Posterior vena cava (tissue), 2 donors: ENCODE results near the gene DCLRE1A. TPM values are rescaled to one million over a fixed set of nuclear protein-coding genes. Genes with fewer than 3 reads are reported as not detected.
"Not testable (repeated sequence)": the region's sequence is repeated elsewhere in the genome, so short reads cannot be mapped to it uniquely, and the experiment has no call there.

Source experiments
- DNase-seq: peaks from one replicate; pipeline ENCODE4 v3.0.0-alpha.2; 2020; ENCODE audit warnings: low spot score
- intact Hi-C, 2 donors: fragments of 100-400 bp; cut with DNase I; formaldehyde crosslinking; loops; one replicate each; pipeline versions ENCODE4 v1.14.1 to v1.14.2; 2022 to 2023
- total RNA-seq, 2 donors: library from RNA; stranded (reverse); fragmentation: NEBNext Ultra II Directional; extraction: Animal tissue kit (Norgen Biotek cat#: 25700); gene quantifications; one replicate each; pipeline ENCODE4 v1.2.1, GENCODE V29; 2021
- donor health status: DM: yes; HTN: yes; CAD: no.
- donor health status: DM: yes; HTN: yes; CAD: no.

Gene DCLRE1A
- total RNA-seq, 2 donors from 2014 or later = 5.0 to 5.5 TPM

GRCh38 chr10:113866551-113867394 lies 12.9 kb upstream of the DCLRE1A start:
- intact Hi-C loops = no loop called here
- no peak for DNase-seq

DNA sequence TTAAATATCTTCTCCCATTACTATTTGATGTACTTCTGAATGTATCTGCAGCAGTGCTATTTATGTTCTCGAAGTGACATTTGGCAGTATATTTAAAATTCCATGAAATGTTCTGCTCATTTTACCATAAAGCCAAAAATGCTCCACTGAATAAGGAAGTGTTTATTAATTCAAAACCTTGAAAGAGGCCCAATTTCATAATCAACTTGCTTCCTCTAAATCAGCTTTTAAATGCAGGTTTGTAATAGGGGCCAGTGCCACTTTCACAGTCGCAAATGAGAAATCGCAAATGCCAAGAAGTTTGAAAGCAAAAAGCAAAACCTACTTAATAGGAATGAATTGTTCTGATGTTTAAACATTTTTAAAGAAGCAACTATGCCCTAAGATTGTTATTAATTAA lies 12.0 kb upstream of the DCLRE1A start:
- DNase-seq = no peak
- intact Hi-C loops = no loop called here

DNA sequence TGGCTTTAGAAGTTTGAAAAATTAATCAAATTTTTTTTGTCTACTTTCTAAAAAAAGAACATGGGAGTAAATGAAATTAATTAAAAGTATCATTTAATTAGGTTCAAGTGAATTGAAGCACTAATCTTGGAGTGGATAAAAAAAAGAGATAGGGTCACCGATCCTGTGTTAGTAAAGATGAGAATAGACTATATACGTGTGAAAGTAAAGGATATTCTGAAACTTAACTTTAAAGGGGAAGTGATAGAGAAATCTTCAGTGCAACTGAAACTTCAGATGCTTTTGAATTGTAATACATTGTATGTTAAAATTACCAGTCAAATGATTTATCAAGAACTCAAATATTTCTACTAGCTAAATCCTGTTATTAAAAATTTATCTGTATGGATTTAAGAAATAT lies 5.4 kb upstream of the DCLRE1A start:
- intact Hi-C loops = no loop called here
- DNase-seq = no peak

- DNase-seq = no peak
- intact Hi-C loops = no loop called here
Measured at GRCh38 chr10:113858541-113858940, 4.7 kb upstream of the DCLRE1A start.

- intact Hi-C loops = no loop called here
- no peak for DNase-seq
Measured at GRCh38 chr10:113857210-113857609, 3.3 kb upstream of the DCLRE1A start.

DNA sequence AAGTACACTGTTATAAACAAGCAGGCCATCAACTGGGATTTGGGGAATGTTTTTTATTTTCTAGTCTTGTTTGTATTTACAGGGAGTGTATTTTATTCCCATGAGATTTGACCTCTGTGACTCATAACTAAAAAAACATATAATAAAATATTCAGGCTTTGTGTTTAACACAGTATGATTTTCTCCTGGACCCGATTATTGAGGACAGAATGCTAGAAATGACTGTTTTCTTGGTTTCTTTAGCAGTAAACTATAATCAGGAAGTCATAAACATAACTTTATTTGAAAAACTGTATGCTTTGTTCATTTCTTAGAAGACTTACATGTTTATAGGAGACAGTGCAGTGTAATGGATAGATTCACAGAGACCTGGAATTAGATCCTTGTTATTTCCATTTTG lies 2.7 kb upstream of the DCLRE1A start:
- DNase-seq = no peak
- intact Hi-C loops = no loop called here

GRCh38 chr10:113854761-113855588 lies 1.1 kb upstream of the DCLRE1A start:
- DNase-seq = peak; percentile 89
- intact Hi-C loops = no loop called here

DNA sequence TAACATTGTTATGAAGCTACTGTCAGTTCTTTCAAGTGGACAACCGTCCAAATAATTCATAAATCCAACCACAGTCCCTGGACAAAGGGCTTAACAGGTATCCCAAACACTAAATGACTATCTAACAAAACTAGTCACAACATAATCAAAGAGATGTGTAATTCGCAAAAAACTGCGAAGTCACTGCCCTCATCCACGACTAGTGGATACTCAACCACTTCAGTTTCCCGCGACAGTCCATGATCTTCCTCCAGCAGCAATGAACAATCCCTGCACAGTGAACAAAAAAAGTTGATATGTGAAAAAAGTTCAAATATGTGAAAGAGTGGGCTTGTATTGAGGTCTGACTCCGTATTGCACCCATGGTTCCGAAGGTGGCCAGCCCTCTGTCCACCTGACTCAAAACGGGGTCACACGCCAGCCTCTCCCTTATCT lies 287 bp downstream of the DCLRE1A start:
- DNase-seq = no peak
- intact Hi-C loops = no loop called here

DNA sequence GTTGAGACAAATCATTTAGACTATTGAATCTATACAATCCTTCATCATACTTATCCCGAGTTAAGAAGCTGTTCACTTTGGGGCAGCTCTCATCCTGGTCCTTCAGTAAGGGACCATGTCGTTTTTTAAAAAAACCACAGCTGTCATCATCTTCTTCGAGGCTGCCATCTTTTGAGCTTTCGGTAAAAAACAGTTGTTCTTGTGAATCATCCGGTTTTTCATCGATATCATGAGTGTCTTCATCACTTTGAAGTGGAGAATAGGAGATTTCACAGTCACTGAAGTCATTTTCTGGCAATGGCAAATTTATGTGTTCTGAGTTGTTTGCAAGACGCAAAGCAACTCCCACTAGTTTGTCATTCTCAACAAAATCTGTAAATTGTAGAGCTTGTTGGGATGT lies 3.9 kb downstream of the DCLRE1A start:
- intact Hi-C loops = no loop called here
- DNase-seq = no peak

GRCh38 chr10:113849140-113849803 lies 4.6 kb downstream of the DCLRE1A start:
- intact Hi-C loops = no loop called here
- no peak for DNase-seq

GRCh38 chr10:113846036-113846435 lies 7.8 kb downstream of the DCLRE1A start:
- DNase-seq = no peak

DNA sequence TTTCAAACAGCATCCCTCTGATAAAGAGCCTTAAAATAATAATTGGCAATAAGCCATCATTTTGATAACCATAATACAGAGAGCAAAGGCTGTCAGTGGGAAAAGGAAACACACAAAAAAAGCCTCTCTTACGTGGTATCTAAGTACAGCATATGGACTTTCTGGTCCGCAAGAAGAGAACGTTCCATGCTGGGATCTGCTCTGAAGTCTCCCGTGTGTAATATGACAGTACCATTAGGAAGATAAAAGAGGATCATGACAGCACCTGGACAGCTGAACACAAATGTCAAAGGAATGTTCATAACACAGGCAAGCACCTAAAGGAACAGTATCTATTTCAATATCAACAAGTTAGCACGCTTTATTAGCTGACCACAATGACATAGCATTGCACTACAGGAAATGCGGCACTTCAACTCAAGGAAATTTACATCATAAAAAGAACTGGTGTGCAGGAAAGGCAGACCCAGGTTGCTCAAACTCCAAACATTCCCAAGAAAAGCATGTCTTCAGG lies 9.9 kb downstream of the DCLRE1A start:
- intact Hi-C loops = no loop called here
- no peak for DNase-seq

More at GRCh38 chr10:113846036-113846435, 7.8 kb downstream of the DCLRE1A start:
- intact Hi-C loops = no loop called here

DNA sequence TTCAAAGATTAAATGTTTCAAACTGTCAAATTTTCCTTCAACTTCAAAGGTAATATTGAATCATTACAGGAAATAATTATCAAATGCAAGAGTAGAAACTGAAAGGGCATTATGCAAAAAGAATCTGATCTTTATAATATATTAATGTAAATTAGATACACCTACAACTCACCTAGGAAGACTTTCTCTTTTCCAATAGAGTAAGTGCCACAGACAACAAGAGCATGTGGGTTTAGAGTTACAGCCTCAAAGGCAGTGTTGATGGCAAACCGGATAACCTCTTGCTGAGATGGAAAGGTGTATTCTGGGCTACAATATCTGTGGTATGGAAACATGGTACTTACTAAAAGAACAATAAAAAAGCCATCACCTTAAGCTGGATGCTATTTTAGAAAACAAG lies 11.7 kb downstream of the DCLRE1A start:
- DNase-seq = no peak
- intact Hi-C loops = no loop called here

DNA sequence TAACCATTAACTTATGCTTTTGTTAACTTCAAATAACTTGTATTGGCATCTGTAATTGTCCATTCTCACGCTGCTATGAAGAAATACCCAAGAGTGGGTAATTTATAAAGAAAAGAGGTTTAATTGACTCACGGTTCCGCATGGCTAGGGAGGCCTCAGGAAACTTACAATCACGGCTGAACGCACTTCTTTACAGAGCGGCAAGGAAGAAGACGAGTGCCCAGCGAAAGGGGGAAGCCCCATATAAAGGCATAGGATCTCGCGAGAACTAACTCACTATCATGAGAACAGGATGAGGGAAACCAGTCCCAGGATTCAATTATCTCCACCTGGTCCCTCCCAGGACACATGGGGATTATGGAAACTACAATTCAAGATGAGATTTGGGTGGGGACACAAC lies 25.3 kb downstream of the DCLRE1A start:
- intact Hi-C loops, DNase-seq: not testable (repeated sequence)

- DNase-seq = no peak
- intact Hi-C loops = no loop called here
Measured at GRCh38 chr10:113825791-113826190, 28.1 kb downstream of the DCLRE1A start.

GRCh38 chr10:113823389-113823788 lies 30.5 kb downstream of the DCLRE1A start:
- DNase-seq = no peak
- intact Hi-C loops = no loop called here

GRCh38 chr10:113822174-113822573 lies 31.7 kb downstream of the DCLRE1A start:
- intact Hi-C loops = no loop called here
- no peak for DNase-seq

GRCh38 chr10:113821306-113821705 lies 32.6 kb downstream of the DCLRE1A start:
- DNase-seq, intact Hi-C loops: not testable (repeated sequence)

GRCh38 chr10:113820507-113820906 lies 33.4 kb downstream of the DCLRE1A start:
- intact Hi-C loops = no loop called here
- DNase-seq = no peak

DNA sequence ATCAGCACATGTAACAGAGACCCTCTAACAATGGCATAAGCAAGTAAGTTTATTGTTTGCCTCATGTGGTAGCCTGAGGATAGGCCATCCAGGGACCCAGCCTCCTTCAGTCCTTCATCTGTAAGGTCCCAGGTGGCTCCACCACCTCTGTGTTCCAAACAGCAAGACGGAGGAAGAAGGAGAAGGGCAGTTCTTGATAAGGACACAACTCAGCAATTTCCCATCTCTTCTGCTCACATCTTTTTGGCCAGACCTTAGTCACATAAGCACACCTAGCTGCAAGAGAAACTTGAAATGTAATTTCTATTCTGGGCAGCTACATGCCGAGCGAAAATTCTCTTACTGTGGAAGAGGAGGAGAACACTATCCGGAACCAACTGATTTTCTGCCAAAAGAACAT lies 33.9 kb downstream of the DCLRE1A start:
- DNase-seq = no peak
- intact Hi-C loops = no loop called here
